Keratinocyte (primary cell): ENCODE measurements around the gene CBX8. TPM values are rescaled to one million over a fixed set of nuclear protein-coding genes. Genes with fewer than 3 reads are reported as not detected.

ENCODE experiments used
- DNase-seq: peaks from one replicate; pipeline ENCODE4 v3.0.0-alpha.2; 2011; ENCODE audit warnings: low read depth, missing footprints, low spot score
- FAIRE-seq: peaks from 2 replicates; lab custom pipeline; 2011; peaks lifted over from hg19 to GRCh38; lab: Jason Lieb, UNC
- H2AFZ ChIP-seq: 2 replicates; pipeline ENCODE4 v1.6.0; 2012; ENCODE audit warnings: low read length, control low read depth, inconsistent platforms; ENCODE audit not compliant: control insufficient read depth
- H3K27ac ChIP-seq: 2 replicates; pipeline ENCODE4 v1.5.1; 2011; ENCODE audit warnings: low read length; ENCODE audit not compliant: control insufficient read depth, insufficient read depth
- H3K27me3 ChIP-seq: 3 replicates; pipeline ENCODE4 v1.6.0; 2011; ENCODE audit warnings: low read length; ENCODE audit not compliant: control insufficient read depth, insufficient read depth; ENCODE audit errors: extremely low read depth
- H3K36me3 ChIP-seq, 2 experiments: 2 replicates in 1 of 2; 3 replicates in 1 of 2; pipeline ENCODE4 v1.5.1; 2011; ENCODE audit warnings: low read length in 2 of 2, mild to moderate bottlenecking in 1 of 2; ENCODE audit not compliant: control insufficient read depth in 2 of 2, insufficient read depth in 2 of 2; ENCODE audit errors: extremely low read depth in 1 of 2
- H3K4me1 ChIP-seq: 3 replicates; pipeline ENCODE4 v1.5.1; 2011; ENCODE audit warnings: low read length; ENCODE audit not compliant: control insufficient read depth, insufficient read depth; ENCODE audit errors: extremely low read depth
- H3K4me2 ChIP-seq: 3 replicates; pipeline ENCODE4 v1.6.0; 2011; ENCODE audit warnings: low read depth, low read length; ENCODE audit not compliant: control insufficient read depth, insufficient read depth; ENCODE audit errors: extremely low read depth
- H3K4me3 ChIP-seq, 3 experiments: fragments of 200-600 bp in 1 of 3; sonication (generic) in 1 of 3; 2 replicates in 2 of 3; 3 replicates in 1 of 3; pipeline ENCODE4 v1.5.1; 2011 to 2016; ENCODE audit warnings: low read length in 3 of 3, mild to moderate bottlenecking in 3 of 3, control low read depth in 2 of 3, inconsistent platforms in 1 of 3, low read depth in 1 of 3, mixed read lengths in 1 of 3, mixed run types in 1 of 3, moderate library complexity in 1 of 3; ENCODE audit not compliant: control insufficient read depth in 2 of 3, insufficient read depth in 2 of 3; ENCODE audit errors: extremely low read depth in 1 of 3
- H3K79me2 ChIP-seq: 2 replicates; pipeline ENCODE4 v1.6.0; 2012; ENCODE audit warnings: low read length; ENCODE audit not compliant: control insufficient read depth, insufficient read depth
- H3K9ac ChIP-seq: 3 replicates; pipeline ENCODE4 v1.6.0; 2011; ENCODE audit warnings: low read length; ENCODE audit not compliant: control insufficient read depth, insufficient read depth; ENCODE audit errors: extremely low read depth
- H3K9me1 ChIP-seq: 3 replicates; pipeline ENCODE4 v1.6.0; 2011; ENCODE audit warnings: low read length; ENCODE audit not compliant: control insufficient read depth, insufficient read depth; ENCODE audit errors: extremely low read depth
- H3K9me3 ChIP-seq: 2 replicates; pipeline ENCODE4 v1.5.1; 2012; ENCODE audit warnings: low read depth, low read length; ENCODE audit not compliant: control insufficient read depth
- H4K20me1 ChIP-seq: 3 replicates; pipeline ENCODE4 v1.6.0; 2011; ENCODE audit warnings: low read length; ENCODE audit not compliant: control insufficient read depth, insufficient read depth; ENCODE audit errors: extremely low read depth
- EZH2 ChIP-seq: IDR thresholded peaks from one replicate; pipeline ENCODE4 v1.6.1; 2012; ENCODE audit warnings: inconsistent platforms, mild to moderate bottlenecking, low read length, moderate library complexity
- dilution Hi-C: fragments of 300-500 bp; cut with MboI; formaldehyde crosslinking; loops from one replicate; pipeline ENCODE4 v1.7.0; 2020; ENCODE audit warnings: low sequenced_read_pairs; ENCODE audit not compliant: extremely low pct_ligation_motif_present
- polyA plus RNA-seq, 5 experiments: library from polyadenylated mRNA; depleted of rRNA in 3 of 5; stranded (reverse) in 3 of 5; stranded (forward) in 1 of 5; unstranded in 1 of 5; fragments of >200 nt; gene quantifications; 1 replicate in 1 of 5; 2 replicates in 3 of 5; 3 replicates in 1 of 5; pipeline versions ENCODE4 v1.2.1 to v1.2.3, GENCODE V29; 2011 to 2012; ENCODE audit warnings: missing spikeins in 2 of 5, low read depth in 1 of 5, low replicate concordance in 1 of 5
- TF ChIP-seq, protein P1 (sequence below), 3 experiments: IDR thresholded peaks in 1 of 3; conservative IDR thresholded peaks in 1 of 3; optimal IDR thresholded peaks in 1 of 3; 2 replicates in 2 of 3; 3 replicates in 1 of 3; pipeline versions ENCODE3 to v1.5.1; 2011; ENCODE audit warnings: low read length in 3 of 3, mild to moderate bottlenecking in 3 of 3, moderate library complexity in 2 of 3, control low read depth in 1 of 3, inconsistent platforms in 1 of 3; ENCODE audit not compliant: insufficient read depth in 2 of 3; ENCODE audit errors: extremely low read depth in 1 of 3

Gene CBX8
- polyA plus RNA-seq, 1 donor (not counting 4 experiments of a cell fraction or from before 2014, with no cell fraction given), result 0.49 TPM

DNA sequence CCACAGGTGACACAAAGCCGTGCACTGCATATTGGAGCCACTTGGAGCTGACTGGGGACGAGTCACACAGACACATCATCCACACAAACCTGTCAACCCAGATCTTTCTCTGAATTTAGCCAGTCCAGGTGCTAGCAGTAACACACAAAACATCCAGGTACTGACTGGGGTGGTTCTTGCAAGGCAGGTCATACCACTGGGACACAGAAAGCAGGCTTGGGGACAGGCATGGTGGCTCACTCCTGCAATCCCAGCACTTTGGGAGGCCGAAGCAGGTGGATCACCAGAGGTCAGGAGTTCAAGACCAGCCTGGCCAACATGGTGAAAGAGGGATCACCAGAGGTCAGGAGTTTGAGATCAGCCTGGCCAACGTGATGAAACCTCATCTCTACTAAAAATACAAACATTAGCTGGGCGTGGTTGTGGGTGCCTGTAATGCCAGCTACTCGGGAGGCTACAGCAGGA is 51.2 kb downstream of the CBX8 start:
- Histone ChIP-seq H3K36me3 (no peaks in the 10 kb centered on the region), H2AFZ (no peak overlapping the region), H4K20me1 (no peaks in the 10 kb centered on the region), H3K79me2 (no peaks in the 10 kb centered on the region), H3K4me1 (no peaks in the 10 kb centered on the region), H3K4me3 (no peak overlapping the region), H3K27ac (no peak overlapping the region), H3K4me2 (no peak overlapping the region), H3K9ac (no peak overlapping the region), H3K27me3 (peaks cover 60% of the 10 kb centered on the region), H3K9me1 (no peaks in the 10 kb centered on the region), H3K9me3 (no peaks in the 10 kb centered on the region)
- FAIRE-seq (no peak), DNase-seq (no peak)
- dilution Hi-C loops, result no loop called here
- no peak for TF ChIP-seq EZH2
- TF ChIP-seq, protein P1, sequence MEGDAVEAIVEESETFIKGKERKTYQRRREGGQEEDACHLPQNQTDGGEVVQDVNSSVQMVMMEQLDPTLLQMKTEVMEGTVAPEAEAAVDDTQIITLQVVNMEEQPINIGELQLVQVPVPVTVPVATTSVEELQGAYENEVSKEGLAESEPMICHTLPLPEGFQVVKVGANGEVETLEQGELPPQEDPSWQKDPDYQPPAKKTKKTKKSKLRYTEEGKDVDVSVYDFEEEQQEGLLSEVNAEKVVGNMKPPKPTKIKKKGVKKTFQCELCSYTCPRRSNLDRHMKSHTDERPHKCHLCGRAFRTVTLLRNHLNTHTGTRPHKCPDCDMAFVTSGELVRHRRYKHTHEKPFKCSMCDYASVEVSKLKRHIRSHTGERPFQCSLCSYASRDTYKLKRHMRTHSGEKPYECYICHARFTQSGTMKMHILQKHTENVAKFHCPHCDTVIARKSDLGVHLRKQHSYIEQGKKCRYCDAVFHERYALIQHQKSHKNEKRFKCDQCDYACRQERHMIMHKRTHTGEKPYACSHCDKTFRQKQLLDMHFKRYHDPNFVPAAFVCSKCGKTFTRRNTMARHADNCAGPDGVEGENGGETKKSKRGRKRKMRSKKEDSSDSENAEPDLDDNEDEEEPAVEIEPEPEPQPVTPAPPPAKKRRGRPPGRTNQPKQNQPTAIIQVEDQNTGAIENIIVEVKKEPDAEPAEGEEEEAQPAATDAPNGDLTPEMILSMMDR (optimal IDR thresholded peaks at IDR 0.05 in 1 of 3, IDR thresholded peaks at IDR 0.05 in 1 of 3, conservative IDR thresholded peaks at IDR 0.05 in 1 of 3; ENCODE audit: extremely low read depth in 1 of 3, insufficient read depth in 2 of 3, low read length in 3 of 3), result no peak

DNA sequence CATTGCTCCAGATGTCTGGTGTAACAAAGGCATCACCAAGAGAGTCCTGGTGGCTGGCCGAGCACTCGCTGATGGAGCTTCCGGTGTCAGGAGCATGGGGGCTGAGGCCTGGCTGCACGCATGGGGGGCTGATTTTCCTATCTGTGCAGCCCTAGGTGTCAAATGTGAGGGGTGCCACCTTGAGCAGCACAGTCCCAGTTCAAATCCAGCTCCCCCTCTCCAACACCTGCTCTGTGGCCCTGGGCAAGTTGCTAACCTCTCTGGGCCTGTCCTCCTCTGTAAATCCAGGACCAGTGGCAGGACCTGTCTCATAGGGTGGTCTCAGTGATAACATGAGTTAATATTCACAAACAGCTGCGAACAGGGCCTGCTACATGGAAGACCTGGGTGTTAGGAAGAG is 53.3 kb downstream of the CBX8 start:
- Histone ChIP-seq H3K4me2 (no peak overlapping the region), H3K27ac (no peak overlapping the region), H3K36me3 (no peaks in the 10 kb centered on the region), H3K27me3 (peaks cover 64% of the 10 kb centered on the region), H3K9me3 (no peaks in the 10 kb centered on the region), H4K20me1 (no peaks in the 10 kb centered on the region), H3K9me1 (no peaks in the 10 kb centered on the region), H3K4me1 (no peaks in the 10 kb centered on the region), H2AFZ (no peak overlapping the region), H3K4me3 (no peak overlapping the region), H3K9ac (no peak overlapping the region), H3K79me2 (no peaks in the 10 kb centered on the region)
- TF ChIP-seq, protein P1 (optimal IDR thresholded peaks at IDR 0.05 in 1 of 3, IDR thresholded peaks at IDR 0.05 in 1 of 3, conservative IDR thresholded peaks at IDR 0.05 in 1 of 3; ENCODE audit: extremely low read depth in 1 of 3, insufficient read depth in 2 of 3, low read length in 3 of 3), result no peak
- TF ChIP-seq EZH2, result no peak
- FAIRE-seq (no peak), DNase-seq (no peak)
- dilution Hi-C loops, result no loop called here
